ENCODE measurements around the gene DUSP22. TPM values are rescaled to one million over a fixed set of nuclear protein-coding genes. Genes with fewer than 3 reads are reported as not detected.

Gene DUSP22
- total and polyA plus RNA-seq, 9 of the 15 experiments (the other 6 are each of a cell fraction or from before 2014, with no cell fraction given): 9.3 to 19.4 (median 11.8) TPM

DNA sequence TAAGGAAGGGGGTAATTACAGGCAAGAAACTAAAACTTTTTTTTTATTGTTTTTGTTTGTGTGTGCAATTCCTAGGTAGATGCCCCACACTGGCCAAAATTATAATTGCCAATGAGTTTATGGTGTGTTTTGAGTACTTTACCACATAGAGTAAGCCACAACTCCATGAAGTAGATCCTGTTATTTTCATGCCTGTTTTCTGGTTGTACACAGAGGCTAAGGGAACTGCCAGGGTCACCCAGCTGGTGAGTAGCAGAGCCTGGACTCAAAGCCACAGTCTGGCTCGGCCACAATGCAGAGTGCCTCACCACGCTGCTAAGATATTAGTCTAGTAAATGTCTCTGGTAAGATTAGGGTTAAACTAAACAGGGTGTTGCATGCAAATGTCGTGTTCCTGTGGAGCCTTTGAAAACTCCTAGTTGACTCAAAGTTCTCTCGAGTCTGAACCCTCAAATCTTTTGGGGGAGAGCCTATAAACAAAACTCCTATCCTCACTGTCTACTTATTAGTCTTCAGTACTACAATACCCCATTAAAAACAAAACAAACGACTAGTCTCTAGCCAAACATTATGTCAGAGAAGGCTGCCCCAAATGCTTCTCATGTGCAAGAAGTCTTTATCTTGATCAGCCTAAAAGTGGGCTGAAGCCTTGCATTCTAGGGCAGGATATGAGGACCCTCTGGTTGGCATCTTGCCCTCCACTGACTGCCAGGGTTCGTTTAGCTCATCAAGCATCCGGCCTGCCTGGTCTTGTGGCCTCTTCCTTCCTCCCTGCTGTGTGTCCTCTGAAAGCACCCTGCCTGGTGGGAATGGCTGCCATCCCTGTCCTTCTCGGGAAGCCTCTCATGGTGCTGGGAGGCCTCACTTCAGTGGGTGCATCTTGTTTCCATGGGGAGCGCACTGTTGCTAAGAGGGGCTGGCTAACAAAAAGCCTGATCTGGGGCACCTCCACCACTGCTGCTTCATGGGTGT, 4.2 kb downstream of the DUSP22 start:
- no TSS peak for BruUV-seq (replicated peaks)
- in situ Hi-C loops (cut with MboI) (no loop called here), intact Hi-C loops (cut with micrococcal nuclease) (no loop called here)
- no peak for FAIRE-seq
- Histone ChIP-seq H3K4me1 (replicated peaks in 1 of 2; ENCODE audit: control insufficient read depth in 2 of 2, insufficient read depth in 2 of 2, low read length in 2 of 2) (peaks cover 7 to 20% of the 10 kb centered on the region in 2 experiments; a peak in 4 of 5 replicates), H3K27ac (ENCODE audit: extremely low read depth, low read depth, low read length) (no peak overlapping the region), H3K9ac (ENCODE audit: insufficient read depth in 1 of 2, low read depth in 2 of 2, low read length in 2 of 2) (no peak overlapping the region), H3K4me3 (no peak overlapping the region), H3K9me1 (ENCODE audit: control insufficient read depth, insufficient read depth, low read length) (no peaks in the 10 kb centered on the region), H3K4me2 (ENCODE audit: insufficient read depth, low read length) (no peak overlapping the region), H3K27me3 (ENCODE audit: control insufficient read depth in 2 of 2, insufficient read depth in 2 of 2, low read length in 2 of 2) (peaks cover 7 to 24% of the 10 kb centered on the region in 2 experiments; a peak in 4 of 5 replicates), H3K79me2 (ENCODE audit: control insufficient read depth, insufficient read depth, low read length) (peaks cover 3% of the 10 kb centered on the region; the same call in 1 of the 3 replicates), H2AFZ (ENCODE audit: low read depth, low read length) (no peak overlapping the region), H3K36me3 (ENCODE audit: control insufficient read depth, insufficient read depth, low read length) (no peaks in the 10 kb centered on the region), H4K20me1 (replicated peaks; ENCODE audit: control insufficient read depth, insufficient read depth, low read length) (peaks cover 21% of the 10 kb centered on the region; the same call in 1 of the 2 replicates), H3K9me3 (replicated peaks; ENCODE audit: control insufficient read depth, insufficient read depth, low read depth, low read length) (no peaks in the 10 kb centered on the region)
- TF ChIP-seq NUFIP1 (IDR thresholded peaks at IDR 0.05; ENCODE audit: partially characterized antibody): no peak
- no peak for TF ChIP-seq DIDO1 (tag; IDR thresholded peaks at IDR 0.05; ENCODE audit: low read depth)
- TF ChIP-seq NELFE (IDR thresholded peaks at IDR 0.05; ENCODE audit: insufficient read depth, insufficient read length): no peak
- TF ChIP-seq TBP (optimal IDR thresholded peaks at IDR 0.05; ENCODE audit: low read depth, low read length): no peak
- TF ChIP-seq ZNF3 (CRISPR knock-in tag; IDR thresholded peaks at IDR 0.05): no peak
- no peak for TF ChIP-seq CBX8 (IDR thresholded peaks at IDR 0.05; ENCODE audit: borderline replicate concordance, extremely low read depth, low read depth, low read length, poor library complexity, severe bottlenecking)
- no peak for TF ChIP-seq KLF13 (tag; IDR thresholded peaks at IDR 0.05; ENCODE audit: borderline replicate concordance, low read depth)
- TF ChIP-seq BHLHE40 (IDR thresholded peaks at IDR 0.05; ENCODE audit: low read length): peak; percentile 25; the same call in 1 of the 2 replicates
- TF ChIP-seq, protein P1, sequence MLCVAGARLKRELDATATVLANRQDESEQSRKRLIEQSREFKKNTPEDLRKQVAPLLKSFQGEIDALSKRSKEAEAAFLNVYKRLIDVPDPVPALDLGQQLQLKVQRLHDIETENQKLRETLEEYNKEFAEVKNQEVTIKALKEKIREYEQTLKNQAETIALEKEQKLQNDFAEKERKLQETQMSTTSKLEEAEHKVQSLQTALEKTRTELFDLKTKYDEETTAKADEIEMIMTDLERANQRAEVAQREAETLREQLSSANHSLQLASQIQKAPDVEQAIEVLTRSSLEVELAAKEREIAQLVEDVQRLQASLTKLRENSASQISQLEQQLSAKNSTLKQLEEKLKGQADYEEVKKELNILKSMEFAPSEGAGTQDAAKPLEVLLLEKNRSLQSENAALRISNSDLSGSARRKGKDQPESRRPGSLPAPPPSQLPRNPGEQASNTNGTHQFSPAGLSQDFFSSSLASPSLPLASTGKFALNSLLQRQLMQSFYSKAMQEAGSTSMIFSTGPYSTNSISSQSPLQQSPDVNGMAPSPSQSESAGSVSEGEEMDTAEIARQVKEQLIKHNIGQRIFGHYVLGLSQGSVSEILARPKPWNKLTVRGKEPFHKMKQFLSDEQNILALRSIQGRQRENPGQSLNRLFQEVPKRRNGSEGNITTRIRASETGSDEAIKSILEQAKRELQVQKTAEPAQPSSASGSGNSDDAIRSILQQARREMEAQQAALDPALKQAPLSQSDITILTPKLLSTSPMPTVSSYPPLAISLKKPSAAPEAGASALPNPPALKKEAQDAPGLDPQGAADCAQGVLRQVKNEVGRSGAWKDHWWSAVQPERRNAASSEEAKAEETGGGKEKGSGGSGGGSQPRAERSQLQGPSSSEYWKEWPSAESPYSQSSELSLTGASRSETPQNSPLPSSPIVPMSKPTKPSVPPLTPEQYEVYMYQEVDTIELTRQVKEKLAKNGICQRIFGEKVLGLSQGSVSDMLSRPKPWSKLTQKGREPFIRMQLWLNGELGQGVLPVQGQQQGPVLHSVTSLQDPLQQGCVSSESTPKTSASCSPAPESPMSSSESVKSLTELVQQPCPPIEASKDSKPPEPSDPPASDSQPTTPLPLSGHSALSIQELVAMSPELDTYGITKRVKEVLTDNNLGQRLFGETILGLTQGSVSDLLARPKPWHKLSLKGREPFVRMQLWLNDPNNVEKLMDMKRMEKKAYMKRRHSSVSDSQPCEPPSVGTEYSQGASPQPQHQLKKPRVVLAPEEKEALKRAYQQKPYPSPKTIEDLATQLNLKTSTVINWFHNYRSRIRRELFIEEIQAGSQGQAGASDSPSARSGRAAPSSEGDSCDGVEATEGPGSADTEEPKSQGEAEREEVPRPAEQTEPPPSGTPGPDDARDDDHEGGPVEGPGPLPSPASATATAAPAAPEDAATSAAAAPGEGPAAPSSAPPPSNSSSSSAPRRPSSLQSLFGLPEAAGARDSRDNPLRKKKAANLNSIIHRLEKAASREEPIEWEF (CRISPR knock-in tag; IDR thresholded peaks at IDR 0.05): 0 out of 2 replicates have a peak, but pooled peaks have one; percentile 44
- ChIA-PET CTCF (ENCODE audit: low intra/inter-chr PET ratio) (no interaction called here), POLR2A (interaction anchor here (0.6 to 1.8 kb wide), 2 partner anchors 12 to 49 kb away, joined by 4 to 5 read pairs; no protein-coding TSS in a partner anchor)
- DNase-seq (ENCODE audit: extremely low read depth in 1 of 4, low spot score in 3 of 4): no peak
- no peak for ATAC-seq
- WGBS (ENCODE audit: insufficient coverage, low coverage, missing lambda C conversion rate): 12% methylated on average over 9 of the region's 9 CpGs
